ENCODE data around the gene PTN.

The PTN gene

GRCh38 chr7:137262599-137262998, 80.9 kb downstream of the PTN start:
- H3F3A ChIP-seq (ENCODE audit: insufficient read depth, low read length), result no peaks in the 10 kb centered on the region
- H3K36me3 ChIP-seq (ENCODE audit: insufficient read depth, low read length), result no peaks in the 10 kb centered on the region
- H3K9ac ChIP-seq (ENCODE audit: low read length), result no peak overlapping the region
- H3K9me3 ChIP-seq (ENCODE audit: low read length), result no peaks in the 10 kb centered on the region
- TF ChIP-seq CTCF (IDR thresholded peaks at IDR 0.05; ENCODE audit: low read length), result no peak
- no peak for TF ChIP-seq EZH2 (IDR thresholded peaks at IDR 0.05; ENCODE audit: borderline replicate concordance, low read length)
- no peaks in the 10 kb centered on the region for H3K27me3 ChIP-seq (ENCODE audit: insufficient read depth, low read length)
- H3K4me1 ChIP-seq (ENCODE audit: insufficient read depth, low read length, severe bottlenecking), result no peaks in the 10 kb centered on the region
- H4K20me1 ChIP-seq (ENCODE audit: insufficient read depth, low read length), result no peaks in the 10 kb centered on the region
- H3K79me2 ChIP-seq (ENCODE audit: insufficient read depth, low read length), result no peaks in the 10 kb centered on the region
- no peak overlapping the region for H2AFZ ChIP-seq (ENCODE audit: low read length)
- H3K27ac ChIP-seq (ENCODE audit: low read depth, low read length, poor library complexity, severe bottlenecking), result no peak overlapping the region
- no peak overlapping the region for H3K4me3 ChIP-seq (ENCODE audit: low read depth, low read length, poor library complexity, severe bottlenecking)
- H3K9me2 ChIP-seq (ENCODE audit: low read depth, low read length), result no peaks in the 10 kb centered on the region
- no peak overlapping the region for H3K4me2 ChIP-seq (ENCODE audit: low read length)

GRCh38 chr7:137258552-137258951, 85.0 kb downstream of the PTN start:
- Histone ChIP-seq H2AFZ (ENCODE audit: low read length) (no peak overlapping the region), H3K27me3 (ENCODE audit: insufficient read depth, low read length) (no peaks in the 10 kb centered on the region), H4K20me1 (ENCODE audit: insufficient read depth, low read length) (no peaks in the 10 kb centered on the region), H3K36me3 (ENCODE audit: insufficient read depth, low read length) (no peaks in the 10 kb centered on the region), H3K9me3 (ENCODE audit: low read length) (no peaks in the 10 kb centered on the region), H3K4me2 (ENCODE audit: low read length) (no peak overlapping the region), H3F3A (ENCODE audit: insufficient read depth, low read length) (no peaks in the 10 kb centered on the region), H3K4me3 (ENCODE audit: low read depth, low read length, poor library complexity, severe bottlenecking) (no peak overlapping the region), H3K9ac (ENCODE audit: low read length) (no peak overlapping the region), H3K9me2 (ENCODE audit: low read depth, low read length) (no peaks in the 10 kb centered on the region), H3K79me2 (ENCODE audit: insufficient read depth, low read length) (no peaks in the 10 kb centered on the region), H3K27ac (ENCODE audit: low read depth, low read length, poor library complexity, severe bottlenecking) (no peak overlapping the region), H3K4me1 (ENCODE audit: insufficient read depth, low read length, severe bottlenecking) (no peaks in the 10 kb centered on the region)
- TF ChIP-seq CTCF (IDR thresholded peaks at IDR 0.05; ENCODE audit: low read length), result no peak
- no peak for TF ChIP-seq EZH2 (IDR thresholded peaks at IDR 0.05; ENCODE audit: borderline replicate concordance, low read length)

GRCh38 chr7:137254766-137255165, 88.8 kb downstream of the PTN start:
- no peaks in the 10 kb centered on the region for H3K79me2 ChIP-seq (ENCODE audit: insufficient read depth, low read length)

More at GRCh38 chr7:137254766-137255165, 88.8 kb downstream of the PTN start:
- H3F3A ChIP-seq (ENCODE audit: insufficient read depth, low read length), result no peaks in the 10 kb centered on the region
- no peaks in the 10 kb centered on the region for H3K36me3 ChIP-seq (ENCODE audit: insufficient read depth, low read length)
- H3K4me1 ChIP-seq (ENCODE audit: insufficient read depth, low read length, severe bottlenecking), result no peaks in the 10 kb centered on the region
- H3K27ac ChIP-seq (ENCODE audit: low read depth, low read length, poor library complexity, severe bottlenecking), result no peak overlapping the region
- no peaks in the 10 kb centered on the region for H3K9me3 ChIP-seq (ENCODE audit: low read length)
- no peaks in the 10 kb centered on the region for H4K20me1 ChIP-seq (ENCODE audit: insufficient read depth, low read length)
- no peak overlapping the region for H3K9ac ChIP-seq (ENCODE audit: low read length)
- no peaks in the 10 kb centered on the region for H3K9me2 ChIP-seq (ENCODE audit: low read depth, low read length)
- no peak overlapping the region for H2AFZ ChIP-seq (ENCODE audit: low read length)
- no peak overlapping the region for H3K4me3 ChIP-seq (ENCODE audit: low read depth, low read length, poor library complexity, severe bottlenecking)
- H3K4me2 ChIP-seq (ENCODE audit: low read length), result no peak overlapping the region
- TF ChIP-seq CTCF (IDR thresholded peaks at IDR 0.05; ENCODE audit: low read length) (no peak), EZH2 (IDR thresholded peaks at IDR 0.05; ENCODE audit: borderline replicate concordance, low read length) (no peak)
- no peaks in the 10 kb centered on the region for H3K27me3 ChIP-seq (ENCODE audit: insufficient read depth, low read length)
